Measurements from ENCODE around the gene MDP1.

MDP1 gene

DNA sequence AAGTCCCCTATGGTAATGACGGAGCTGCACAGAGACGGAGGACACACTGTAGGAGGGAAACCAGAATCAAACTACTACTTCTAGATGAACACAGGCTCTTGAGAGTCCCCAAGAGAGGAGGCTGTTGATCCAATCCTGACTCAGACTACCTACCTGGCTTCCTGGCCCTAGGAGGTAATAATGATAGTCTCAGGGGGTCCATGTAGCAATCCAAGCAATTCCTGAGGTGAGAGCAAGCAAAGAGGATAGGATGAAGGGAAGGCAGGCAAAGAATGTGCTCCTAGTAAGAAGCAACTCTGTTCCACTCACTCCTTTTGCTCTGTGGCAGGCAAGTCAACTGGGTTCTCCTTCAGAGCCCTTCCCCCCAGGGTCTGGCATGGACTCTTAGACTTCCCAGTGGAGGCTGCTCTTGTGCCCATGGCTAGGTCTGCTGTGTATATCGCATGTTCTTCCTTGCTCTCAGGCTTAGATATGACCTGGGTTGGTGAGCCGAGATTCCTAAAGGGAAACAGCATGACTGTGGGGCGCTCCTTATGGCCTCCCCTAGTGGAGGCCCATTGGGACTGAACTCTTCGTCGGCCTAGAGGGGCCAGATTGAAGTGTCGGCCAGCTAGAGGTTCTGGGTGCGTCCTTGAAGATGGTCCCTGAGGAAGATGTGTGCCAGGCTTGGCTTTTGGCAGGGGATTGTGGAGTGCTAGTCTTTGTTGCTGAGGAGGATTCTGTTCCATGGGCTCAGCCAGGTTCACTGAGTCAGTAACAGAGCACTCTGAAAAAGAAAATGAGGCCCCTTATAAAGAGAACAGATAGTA lies 24.4 kb upstream of the MDP1 start:
- Histone ChIP-seq H3K4me1 (ENCODE audit: insufficient read depth, insufficient read length) (no peaks in the 10 kb centered on the region), H3K36me3 (ENCODE audit: insufficient read depth, insufficient read length, low read length) (peaks cover 61% of the 10 kb centered on the region), H3K27me3 (ENCODE audit: insufficient read depth, insufficient read length) (no peaks in the 10 kb centered on the region), H3K9ac (ENCODE audit: insufficient read length, low read depth) (no peak overlapping the region), H3K9me3 (ENCODE audit: insufficient read depth, low read length) (no peaks in the 10 kb centered on the region), H3K4me3 (ENCODE audit: insufficient read length, low read depth) (no peak overlapping the region)
- DNase-seq (ENCODE audit: low read depth, low spot score): no peak
- TF ChIP-seq SUZ12 (IDR thresholded peaks at IDR 0.05; ENCODE audit: extremely low read depth, insufficient read depth, insufficient read length) (no peak), ZNF274 (IDR thresholded peaks at IDR 0.05; ENCODE audit: low read depth, low read length) (no peak), YY1 (IDR thresholded peaks at IDR 0.05; ENCODE audit: insufficient read depth, insufficient read length) (no peak)

DNA sequence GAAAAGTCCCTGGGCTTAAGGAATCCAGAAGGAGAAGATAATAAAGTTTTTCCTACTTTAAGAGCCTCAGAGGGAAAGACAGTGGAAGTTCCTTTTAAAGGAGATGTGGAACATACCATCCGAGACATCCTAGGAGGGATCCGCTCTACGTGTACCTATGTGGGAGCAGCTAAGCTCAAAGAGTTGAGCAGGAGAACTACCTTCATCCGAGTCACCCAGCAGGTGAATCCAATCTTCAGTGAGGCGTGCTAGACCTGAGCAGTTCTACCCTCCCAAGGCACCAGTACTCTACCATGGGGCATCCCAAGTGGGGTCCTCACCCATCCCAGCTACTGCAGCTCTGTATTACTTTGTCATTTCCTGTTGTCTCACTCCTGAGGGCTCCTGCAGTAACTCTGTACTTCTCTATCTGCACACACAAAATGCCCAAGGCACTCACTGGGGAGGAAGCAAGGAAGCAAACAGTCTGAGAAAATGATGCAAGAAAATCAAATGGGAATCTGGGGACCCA lies 22.7 kb upstream of the MDP1 start:
- no peak for TF ChIP-seq SUZ12 (IDR thresholded peaks at IDR 0.05; ENCODE audit: extremely low read depth, insufficient read depth, insufficient read length)
- Histone ChIP-seq H3K36me3 (ENCODE audit: insufficient read depth, insufficient read length, low read length) (peaks cover 75% of the 10 kb centered on the region), H3K4me1 (ENCODE audit: insufficient read depth, insufficient read length) (no peaks in the 10 kb centered on the region), H3K27me3 (ENCODE audit: insufficient read depth, insufficient read length) (no peaks in the 10 kb centered on the region), H3K9me3 (ENCODE audit: insufficient read depth, low read length) (no peaks in the 10 kb centered on the region), H3K9ac (ENCODE audit: insufficient read length, low read depth) (no peak overlapping the region), H3K4me3 (ENCODE audit: insufficient read length, low read depth) (no peak overlapping the region)
- DNase-seq (ENCODE audit: low read depth, low spot score): no peak

DNA sequence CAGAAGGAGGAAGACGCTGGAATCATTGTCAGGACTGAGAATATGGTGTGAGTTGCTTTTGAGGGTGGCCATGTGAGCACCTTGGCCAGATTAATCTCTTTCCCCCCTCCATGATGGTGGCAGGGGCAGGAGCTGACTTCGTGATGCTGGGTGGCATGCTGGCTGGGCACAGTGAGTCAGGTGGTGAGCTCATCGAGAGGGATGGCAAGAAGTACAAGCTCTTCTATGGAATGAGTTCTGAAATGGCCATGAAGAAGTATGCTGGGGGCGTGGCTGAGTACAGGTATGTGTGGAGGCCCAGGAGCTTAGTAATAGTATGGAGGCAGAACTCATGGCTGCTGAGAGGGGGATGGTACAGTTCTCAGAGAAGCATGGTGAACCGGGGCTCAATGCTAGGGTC lies 22.3 kb upstream of the MDP1 start:
- H3K4me3 ChIP-seq (ENCODE audit: insufficient read length, low read depth): no peak overlapping the region
- DNase-seq (ENCODE audit: low read depth, low spot score): no peak
- TF ChIP-seq ZNF274 (IDR thresholded peaks at IDR 0.05; ENCODE audit: low read depth, low read length) (no peak), SUZ12 (IDR thresholded peaks at IDR 0.05; ENCODE audit: extremely low read depth, insufficient read depth, insufficient read length) (no peak), YY1 (IDR thresholded peaks at IDR 0.05; ENCODE audit: insufficient read depth, insufficient read length) (no peak)
- H3K4me1 ChIP-seq (ENCODE audit: insufficient read depth, insufficient read length): no peaks in the 10 kb centered on the region
- no peak overlapping the region for H3K9ac ChIP-seq (ENCODE audit: insufficient read length, low read depth)
- peaks cover 75% of the 10 kb centered on the region for H3K36me3 ChIP-seq (ENCODE audit: insufficient read depth, insufficient read length, low read length)
- H3K9me3 ChIP-seq (ENCODE audit: insufficient read depth, low read length): no peaks in the 10 kb centered on the region
- H3K27me3 ChIP-seq (ENCODE audit: insufficient read depth, insufficient read length): no peaks in the 10 kb centered on the region

- Histone ChIP-seq H3K4me1 (ENCODE audit: insufficient read depth, insufficient read length) (no peaks in the 10 kb centered on the region), H3K9me3 (ENCODE audit: insufficient read depth, low read length) (no peaks in the 10 kb centered on the region), H3K27me3 (ENCODE audit: insufficient read depth, insufficient read length) (no peaks in the 10 kb centered on the region), H3K9ac (ENCODE audit: insufficient read length, low read depth) (no peak overlapping the region), H3K36me3 (ENCODE audit: insufficient read depth, insufficient read length, low read length) (peaks cover 75% of the 10 kb centered on the region), H3K4me3 (ENCODE audit: insufficient read length, low read depth) (no peak overlapping the region)
- no peak for DNase-seq (ENCODE audit: low read depth, low spot score)
- TF ChIP-seq YY1 (IDR thresholded peaks at IDR 0.05; ENCODE audit: insufficient read depth, insufficient read length) (no peak), SUZ12 (IDR thresholded peaks at IDR 0.05; ENCODE audit: extremely low read depth, insufficient read depth, insufficient read length) (no peak), ZNF274 (IDR thresholded peaks at IDR 0.05; ENCODE audit: low read depth, low read length) (no peak)
These were observed 21.6 kb upstream of the MDP1 start for GRCh38 chr14:24237463-24237955.

- H3K9ac ChIP-seq (ENCODE audit: insufficient read length, low read depth): no peak overlapping the region
- H3K36me3 ChIP-seq (ENCODE audit: insufficient read depth, insufficient read length, low read length): peaks cover 75% of the 10 kb centered on the region
- H3K27me3 ChIP-seq (ENCODE audit: insufficient read depth, insufficient read length): no peaks in the 10 kb centered on the region
- DNase-seq (ENCODE audit: low read depth, low spot score): no peak
- no peaks in the 10 kb centered on the region for H3K9me3 ChIP-seq (ENCODE audit: insufficient read depth, low read length)
- no peak overlapping the region for H3K4me3 ChIP-seq (ENCODE audit: insufficient read length, low read depth)
- H3K4me1 ChIP-seq (ENCODE audit: insufficient read depth, insufficient read length): no peaks in the 10 kb centered on the region
- no peak for TF ChIP-seq ZNF274 (IDR thresholded peaks at IDR 0.05; ENCODE audit: low read depth, low read length)
- no peak for TF ChIP-seq SUZ12 (IDR thresholded peaks at IDR 0.05; ENCODE audit: extremely low read depth, insufficient read depth, insufficient read length)
- no peak for TF ChIP-seq YY1 (IDR thresholded peaks at IDR 0.05; ENCODE audit: insufficient read depth, insufficient read length)
These were observed 21.0 kb upstream of the MDP1 start for GRCh38 chr14:24236689-24237462.

DNA sequence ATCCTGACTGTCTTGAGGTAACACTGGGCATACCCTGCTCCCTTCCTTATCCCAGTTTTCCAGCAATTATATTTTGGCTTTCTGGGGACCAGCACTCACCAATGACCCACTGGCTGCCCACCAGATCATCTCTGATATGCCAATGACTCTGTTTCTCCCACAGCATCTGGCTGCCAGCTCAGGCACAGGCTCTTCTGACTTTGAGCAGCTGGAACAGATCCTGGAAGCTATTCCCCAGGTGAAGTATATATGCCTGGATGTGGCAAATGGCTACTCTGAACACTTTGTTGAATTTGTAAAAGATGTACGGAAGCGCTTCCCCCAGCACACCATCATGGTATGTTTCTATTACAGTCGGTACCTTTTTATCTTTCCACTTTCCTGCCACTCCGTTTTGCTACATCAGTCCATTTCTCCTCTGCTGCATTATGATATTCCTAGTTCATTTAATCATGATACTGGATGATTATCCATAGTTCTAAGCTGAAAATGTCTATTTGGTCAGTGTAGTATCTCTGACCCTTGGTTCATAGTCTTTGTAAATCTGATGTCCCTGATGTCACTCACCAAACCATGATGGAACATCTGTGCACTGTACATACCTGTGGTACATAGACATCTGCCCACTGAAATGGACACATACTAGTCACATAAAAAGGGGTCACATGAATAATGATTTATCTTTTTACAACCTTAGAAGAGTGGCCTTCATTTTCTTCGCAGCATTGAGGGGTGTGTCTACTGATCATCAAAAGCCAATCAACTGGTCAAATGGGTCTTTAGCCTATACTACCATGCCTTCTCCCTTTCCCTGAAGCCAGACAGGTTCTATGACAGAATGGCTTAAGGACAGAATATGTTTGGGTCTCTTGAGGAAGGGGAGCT lies 20.2 kb upstream of the MDP1 start:
- no peak for TF ChIP-seq ZNF274 (IDR thresholded peaks at IDR 0.05; ENCODE audit: low read depth, low read length)
- no peak for TF ChIP-seq YY1 (IDR thresholded peaks at IDR 0.05; ENCODE audit: insufficient read depth, insufficient read length)
- no peak for TF ChIP-seq SUZ12 (IDR thresholded peaks at IDR 0.05; ENCODE audit: extremely low read depth, insufficient read depth, insufficient read length)
- Histone ChIP-seq H3K27me3 (ENCODE audit: insufficient read depth, insufficient read length) (no peaks in the 10 kb centered on the region), H3K4me1 (ENCODE audit: insufficient read depth, insufficient read length) (no peaks in the 10 kb centered on the region), H3K4me3 (ENCODE audit: insufficient read length, low read depth) (no peak overlapping the region), H3K36me3 (ENCODE audit: insufficient read depth, insufficient read length, low read length) (peaks cover 71% of the 10 kb centered on the region), H3K9ac (ENCODE audit: insufficient read length, low read depth) (no peak overlapping the region), H3K9me3 (ENCODE audit: insufficient read depth, low read length) (no peaks in the 10 kb centered on the region)
- DNase-seq (ENCODE audit: low read depth, low spot score): no peak

Data from NT2/D1 (cell line).